T follicular helper cell (primary cell): ENCODE measurements around the gene RAB3IL1.
"Not testable (repeated sequence)": the region's sequence is repeated elsewhere in the genome, so short reads cannot be mapped to it uniquely, and the experiment has no call there.

Experiments
- DNase-seq: peaks from one replicate; pipeline ENCODE4 v3.0.0-alpha.2; 2020; ENCODE audit warnings: low read depth

Gene RAB3IL1

GRCh38 chr11:61953632-61954031 lies 36.3 kb upstream of the RAB3IL1 start:
- DNase-seq, result not testable (repeated sequence)

- no peak for DNase-seq
These were observed 35.5 kb upstream of the RAB3IL1 start for GRCh38 chr11:61952882-61953281.

- no peak for DNase-seq
These were observed 34.2 kb upstream of the RAB3IL1 start for GRCh38 chr11:61951484-61952135.

DNA sequence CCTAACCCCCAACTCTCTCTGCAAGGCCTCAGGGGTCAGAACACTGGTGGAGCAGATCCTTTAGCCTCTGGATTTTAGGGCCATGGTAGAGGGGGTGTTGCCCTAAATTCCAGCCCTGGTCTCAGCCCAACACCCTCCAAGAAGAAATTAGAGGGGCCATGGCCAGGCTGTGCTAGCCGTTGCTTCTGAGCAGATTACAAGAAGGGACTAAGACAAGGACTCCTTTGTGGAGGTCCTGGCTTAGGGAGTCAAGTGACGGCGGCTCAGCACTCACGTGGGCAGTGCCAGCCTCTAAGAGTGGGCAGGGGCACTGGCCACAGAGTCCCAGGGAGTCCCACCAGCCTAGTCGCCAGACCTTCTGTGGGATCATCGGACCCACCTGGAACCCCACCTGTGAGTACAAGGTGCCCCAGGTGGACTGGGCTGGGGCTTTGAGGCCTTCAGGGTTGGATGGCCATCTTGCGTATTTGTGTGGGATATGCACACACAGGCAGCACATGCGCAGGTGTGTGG lies 32.7 kb upstream of the RAB3IL1 start, which contains the start of gene BEST1:
BEST1 (plus strand) TSS at position 317 of the 513 bp plus-strand sequence. CDS start 1,456 bp downstream, outside the sequence.
- DNase-seq, result no peak

- no peak for DNase-seq
These were observed 32.0 kb upstream of the RAB3IL1 start for GRCh38 chr11:61949169-61950034.

DNA sequence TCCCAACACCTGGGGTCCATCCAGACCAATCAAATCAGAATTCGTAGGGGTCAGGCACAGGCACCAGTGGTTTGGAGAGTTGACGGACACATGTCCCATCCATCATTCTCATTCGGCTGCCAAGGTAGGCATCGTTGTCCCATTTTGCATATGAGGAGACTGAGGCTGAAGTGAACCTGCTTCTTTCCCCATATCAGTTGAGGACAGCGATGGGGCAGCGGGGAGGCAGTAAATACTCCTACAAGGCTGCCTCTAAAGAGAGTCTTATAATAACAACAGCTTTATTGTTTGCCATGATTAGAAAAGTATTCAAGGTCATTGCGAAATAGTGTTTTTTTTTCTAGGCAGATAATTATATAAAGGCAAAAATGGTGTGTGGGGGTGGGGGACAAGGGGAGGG lies 31.1 kb upstream of the RAB3IL1 start:
- DNase-seq, result no peak

DNA sequence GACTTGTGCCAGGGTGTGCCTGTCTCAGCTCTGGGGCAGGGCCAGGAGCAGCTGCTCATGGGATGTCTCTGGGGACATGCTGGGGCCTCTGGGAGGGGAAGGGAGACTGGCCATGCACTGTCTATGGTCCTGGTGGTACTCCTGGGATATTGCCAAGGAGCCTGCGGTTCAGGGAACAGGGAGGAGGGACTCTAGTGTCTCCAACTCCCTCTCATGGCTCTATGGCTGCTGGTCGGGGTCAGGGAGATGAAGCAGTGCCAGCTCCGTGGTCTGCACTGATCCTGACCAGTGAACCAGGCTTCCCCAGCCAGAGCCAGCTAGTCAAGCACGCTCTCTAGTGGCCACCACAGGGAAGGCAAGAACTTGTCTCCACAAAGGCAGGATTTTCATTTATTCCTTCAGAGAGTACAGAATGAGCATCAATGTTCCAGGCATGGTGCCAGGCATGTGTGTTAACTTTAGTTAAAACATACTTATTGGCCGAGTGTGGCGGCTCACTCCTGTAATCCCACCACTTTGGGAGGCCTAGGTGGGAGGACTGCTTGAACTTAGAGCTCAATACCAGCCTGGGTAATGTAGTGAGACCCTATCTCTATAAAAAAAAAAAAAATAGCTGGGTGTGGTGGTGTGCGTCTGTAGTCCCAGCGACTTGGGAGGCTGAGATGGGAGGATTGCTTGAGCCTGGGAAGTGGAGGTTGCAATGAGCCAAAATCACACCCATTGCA lies 30.3 kb upstream of the RAB3IL1 start:
- peak; percentile 43 for DNase-seq

- no peak for DNase-seq
These were observed 29.5 kb upstream of the RAB3IL1 start for GRCh38 chr11:61946894-61947293.

- DNase-seq, result no peak
These were observed 27.8 kb upstream of the RAB3IL1 start for GRCh38 chr11:61945191-61945590.

DNA sequence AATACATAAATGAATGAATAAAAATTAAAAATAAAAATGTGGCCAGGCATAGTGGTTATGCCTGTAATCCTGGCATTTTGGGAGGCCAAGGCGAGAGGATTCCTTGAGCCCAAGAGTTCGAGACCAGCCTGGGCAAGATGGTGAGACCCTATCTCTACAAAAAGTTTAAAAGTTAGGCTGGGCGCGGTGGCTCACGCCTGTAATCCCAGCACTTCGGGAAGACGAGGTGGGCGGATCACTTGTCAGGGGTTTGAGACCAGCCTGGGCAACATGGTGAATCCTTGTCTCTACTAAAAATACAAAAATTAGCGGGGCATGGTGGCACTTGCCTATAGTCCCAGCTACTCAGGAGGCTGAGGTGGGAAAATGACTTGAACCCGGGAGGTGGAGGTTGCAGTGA lies 23.1 kb upstream of the RAB3IL1 start:
- DNase-seq, result no peak

DNA sequence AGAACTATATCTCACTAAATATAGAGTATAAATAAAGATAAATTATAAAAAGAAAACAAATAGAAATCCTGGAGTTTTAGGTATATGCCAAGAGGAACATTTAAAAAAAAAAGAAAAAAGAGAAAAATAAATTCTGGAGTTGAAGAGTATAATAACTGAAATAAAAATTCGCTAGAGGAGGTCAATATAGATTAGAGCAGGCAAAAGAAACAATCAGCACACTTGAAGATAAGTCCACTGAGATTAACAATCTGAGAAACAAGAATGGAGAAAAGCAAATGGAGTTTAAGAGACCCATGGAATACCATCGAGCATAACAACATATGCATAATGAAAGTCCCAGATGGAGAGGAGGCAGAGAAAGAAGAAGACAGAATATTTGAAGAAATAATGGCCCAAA lies 18.5 kb upstream of the RAB3IL1 start:
- DNase-seq, result no peak

- DNase-seq, result no peak
These were observed 13.6 kb upstream of the RAB3IL1 start for GRCh38 chr11:61930933-61931332.

GRCh38 chr11:61928606-61929005 lies 11.2 kb upstream of the RAB3IL1 start:
- no peak for DNase-seq

DNA sequence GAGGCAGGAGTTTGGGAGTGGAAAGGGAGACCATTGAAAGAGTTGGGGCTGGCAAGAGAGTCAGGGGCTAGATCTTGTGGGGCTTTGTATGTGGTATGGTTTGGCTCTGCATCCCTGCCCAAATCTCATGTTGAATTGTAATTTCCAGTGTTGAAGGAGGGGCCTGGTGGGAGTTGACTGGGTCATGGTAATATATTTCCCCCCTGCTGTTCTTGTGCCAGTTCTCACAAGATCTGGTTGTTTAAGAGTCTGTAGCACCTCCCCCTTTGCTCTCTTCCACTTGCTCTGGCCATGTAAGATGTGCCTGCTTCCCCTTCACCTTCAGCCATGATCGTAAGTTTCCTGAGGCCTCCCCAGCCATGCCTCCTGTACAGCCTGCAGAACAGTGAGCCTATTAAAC lies 10.1 kb upstream of the RAB3IL1 start:
- no peak for DNase-seq

GRCh38 chr11:61926235-61926634 lies 8.9 kb upstream of the RAB3IL1 start:
- no peak for DNase-seq

DNA sequence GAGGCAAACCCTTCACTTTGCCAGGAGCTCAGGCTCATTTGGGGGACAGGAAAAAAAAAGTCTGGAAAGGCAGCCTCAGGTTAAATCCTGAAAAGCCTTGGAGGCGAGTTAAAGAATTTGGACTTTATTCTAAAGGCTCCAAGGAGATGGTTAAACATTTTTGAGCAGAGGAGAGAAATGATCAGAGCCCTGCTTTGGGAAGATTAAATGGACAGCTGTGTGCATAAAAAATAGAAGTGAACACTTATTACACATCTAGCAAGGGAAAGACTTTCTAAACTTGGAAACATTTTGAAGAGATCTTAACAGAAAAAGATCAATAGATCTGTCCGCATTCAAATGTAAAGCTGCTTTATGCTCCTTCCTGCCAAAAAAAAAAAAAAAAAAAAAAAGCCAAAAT lies 8.4 kb upstream of the RAB3IL1 start:
- DNase-seq, result no peak

- DNase-seq, result no peak
These were observed 6.7 kb upstream of the RAB3IL1 start for GRCh38 chr11:61924064-61924455.

DNA sequence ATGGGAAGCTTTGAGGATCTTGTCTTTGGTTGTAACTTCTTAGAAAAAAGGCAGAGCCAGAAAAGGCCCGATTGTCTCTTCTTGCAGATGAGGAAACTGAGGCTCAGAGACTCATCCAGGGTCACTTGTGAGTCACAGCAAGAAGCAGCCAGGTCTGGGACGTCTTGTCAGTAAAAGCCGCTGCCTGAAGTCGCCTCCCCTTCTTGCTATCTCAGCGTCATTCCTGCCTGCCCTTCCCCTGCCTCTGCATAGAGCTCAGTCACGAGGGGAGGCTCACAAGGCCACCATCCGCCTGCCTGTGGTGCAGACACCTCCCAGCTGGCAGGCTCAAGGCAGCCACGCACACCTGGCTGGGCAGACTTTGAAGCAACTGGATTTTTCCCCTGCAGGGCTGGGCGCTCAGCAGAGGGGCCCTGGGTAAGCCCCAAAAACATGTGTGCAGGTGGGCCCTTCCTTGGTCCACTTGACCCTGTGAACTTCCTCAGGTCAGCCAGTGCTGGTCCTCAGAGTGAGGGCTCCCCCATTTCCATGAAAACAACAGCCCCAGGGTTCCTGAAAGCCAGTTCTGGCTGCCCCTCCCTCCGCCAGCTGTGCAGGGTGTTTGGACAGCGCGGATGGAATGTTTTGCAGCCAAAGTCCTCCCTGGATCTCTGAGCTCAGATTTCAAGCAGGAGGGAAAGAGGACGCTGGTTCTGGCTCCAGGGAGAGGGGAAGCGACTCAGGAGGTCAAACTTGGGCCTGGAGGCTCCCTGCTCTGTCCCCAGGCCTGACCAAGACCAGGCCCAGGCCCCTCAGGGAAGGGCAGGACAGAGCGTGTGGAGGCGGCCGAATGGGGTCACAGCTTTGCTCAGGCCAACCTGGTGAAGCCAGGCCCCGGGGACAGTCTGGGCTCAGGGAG lies 6.0 kb upstream of the RAB3IL1 start:
- no peak for DNase-seq

DNA sequence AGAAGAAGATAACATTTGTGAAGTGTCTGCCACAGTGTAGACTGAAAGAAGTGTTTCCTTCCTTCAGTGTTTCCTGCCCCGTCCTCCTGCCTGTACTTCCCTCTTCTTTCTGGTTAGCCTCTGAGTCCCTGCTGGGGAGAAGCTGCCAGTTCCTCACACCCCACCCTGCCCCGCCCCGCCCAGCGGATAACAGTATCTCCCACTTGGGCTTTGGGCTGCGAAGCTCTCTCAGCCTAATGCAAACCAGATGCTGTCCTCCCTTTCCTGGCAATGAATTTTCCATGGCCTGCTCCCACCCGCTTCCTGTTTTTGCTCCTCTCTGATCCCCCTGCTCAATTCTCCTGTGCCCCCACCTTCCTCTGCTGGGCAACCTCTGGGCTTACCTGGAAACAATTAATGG lies 5.2 kb upstream of the RAB3IL1 start:
- no peak for DNase-seq

DNA sequence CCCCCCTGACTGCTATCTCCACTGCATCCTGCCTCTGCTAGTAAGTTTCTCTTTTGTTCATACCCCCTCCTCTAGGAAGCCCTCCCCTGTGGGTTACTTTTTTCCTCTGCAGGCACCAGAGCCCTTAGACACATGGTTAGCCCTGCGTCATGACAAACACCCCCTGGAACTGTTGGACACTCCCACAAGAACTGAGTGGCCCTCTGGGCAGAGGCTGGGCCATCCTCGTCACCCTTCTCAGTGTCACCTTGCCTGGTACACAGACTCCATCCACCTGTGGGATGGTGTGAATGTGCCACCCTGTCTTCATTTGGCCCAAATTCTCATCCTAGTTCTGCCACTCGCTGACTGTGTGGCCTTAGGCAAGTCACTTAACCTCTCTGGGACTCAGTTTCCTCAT lies 4.1 kb upstream of the RAB3IL1 start:
- DNase-seq, result no peak
